ENCODE results near the gene EMP3. TPM values are rescaled to one million over a fixed set of nuclear protein-coding genes. Genes with fewer than 3 reads are reported as not detected.

EMP3 gene
- total and polyA plus RNA-seq, 9 of the 15 experiments (the other 6 are each of a cell fraction or from before 2014, with no cell fraction given): 123 to 386 (median 296) TPM

GRCh38 chr19:48325265-48325910 lies at the start of gene EMP3 (continued):
- TF ChIP-seq TFE3 (CRISPR knock-in tag; IDR thresholded peaks at IDR 0.05) (no peak), TRIM28 (IDR thresholded peaks at IDR 0.05) (peak; percentile 30; the same call in 1 of the 2 replicates), STAT5A (IDR thresholded peaks at IDR 0.05; ENCODE audit: borderline replicate concordance, low read length) (no peak), AFF1 (IDR thresholded peaks at IDR 0.05; ENCODE audit: low read depth in 1 of 2, partially characterized antibody in 2 of 2) (peak in 1 of 2 experiments; percentile 64), VEZF1 (CRISPR knock-in tag; IDR thresholded peaks at IDR 0.05) (peak; percentile 91), BCOR (IDR thresholded peaks at IDR 0.05) (peak; percentile 57), PRMT5 (CRISPR knock-in tag; IDR thresholded peaks at IDR 0.05) (no peak), ARID1B (IDR thresholded peaks at IDR 0.05) (peak; percentile 72), JUN (IDR thresholded peaks at IDR 0.05; ENCODE audit: borderline replicate concordance, low read depth, low read length) (no peak), JUN (CRISPR knock-in tag; IDR thresholded peaks at IDR 0.05; ENCODE audit: borderline replicate concordance) (no peak), NFRKB (IDR thresholded peaks at IDR 0.05; ENCODE audit: low read depth) (peak; percentile 85), ETS2 (tag; IDR thresholded peaks at IDR 0.05; ENCODE audit: borderline replicate concordance, poor library complexity, severe bottlenecking) (no peak), XRCC5 (IDR thresholded peaks at IDR 0.05; ENCODE audit: low read depth, low read length) (no peak), ZNF175 (CRISPR knock-in tag; IDR thresholded peaks at IDR 0.05; ENCODE audit: low read depth) (no peak), CTBP1 (IDR thresholded peaks at IDR 0.05; ENCODE audit: borderline replicate concordance) (peak; percentile 61), ZNF277 (CRISPR knock-in tag; IDR thresholded peaks at IDR 0.05; ENCODE audit: borderline replicate concordance) (no peak), CGGBP1 (CRISPR knock-in tag; IDR thresholded peaks at IDR 0.05) (0 out of 2 replicates have a peak, but pooled peaks have one; percentile 32), PHTF2 (CRISPR knock-in tag; IDR thresholded peaks at IDR 0.05) (no peak)

All from K562 (cell line).